GM18520 (cell line): ENCODE results near the gene SCAI.

Experiments used
- ATAC-seq: cut with Tn5 transposase; IDR thresholded peaks from one replicate; pipeline ENCODE4 v1.9.1; 2021; ENCODE audit not compliant: unreplicated experiment

Gene SCAI

DNA sequence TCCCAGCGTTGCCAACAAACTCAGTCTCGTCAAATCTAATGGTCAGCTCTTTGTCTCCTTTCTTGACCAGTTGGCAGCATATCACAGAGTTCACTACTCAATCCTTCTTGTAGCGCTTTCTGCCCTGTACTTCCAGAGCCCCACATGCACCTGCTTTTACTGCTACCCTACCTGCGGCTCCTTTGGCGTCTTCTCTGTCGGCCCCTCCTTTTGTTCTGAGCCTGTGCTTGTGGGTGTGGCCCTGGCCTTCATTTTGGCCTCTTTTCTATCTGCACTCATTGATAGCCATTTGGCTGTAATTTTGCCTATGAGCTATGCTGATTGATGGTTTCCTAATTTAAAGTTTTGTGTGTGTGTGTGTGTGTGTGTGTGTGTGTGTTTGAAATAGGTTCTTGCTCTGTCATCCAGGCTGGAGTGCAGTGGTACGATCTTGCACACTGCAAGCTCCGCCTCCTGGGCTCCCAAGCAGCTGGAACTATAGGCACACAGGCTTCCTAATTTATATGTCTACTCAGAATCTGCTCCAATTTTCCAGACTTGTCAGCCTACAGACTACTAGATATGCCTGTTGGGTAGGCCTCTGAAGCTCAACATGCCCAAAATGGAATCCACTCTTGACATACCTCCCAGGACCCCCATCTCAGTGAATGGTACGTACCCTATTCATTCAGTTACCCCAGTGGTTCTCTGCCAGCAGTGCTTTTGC, 249.1 kb downstream of the SCAI start:
- ATAC-seq = no peak
